Kidney tubule cell (primary cell): ENCODE data around the gene PABPN1L.
"Not testable (repeated sequence)": the region's sequence is repeated elsewhere in the genome, so short reads cannot be mapped to it uniquely, and the experiment has no call there.

ENCODE experiments used
- DNase-seq: peaks from one replicate; pipeline ENCODE4 v3.0.0-alpha.2; 2018; ENCODE audit warnings: low spot score

Gene PABPN1L

GRCh38 chr16:88827727-88828126 is 38.7 kb downstream of the PABPN1L start:
- no peak for DNase-seq

DNA sequence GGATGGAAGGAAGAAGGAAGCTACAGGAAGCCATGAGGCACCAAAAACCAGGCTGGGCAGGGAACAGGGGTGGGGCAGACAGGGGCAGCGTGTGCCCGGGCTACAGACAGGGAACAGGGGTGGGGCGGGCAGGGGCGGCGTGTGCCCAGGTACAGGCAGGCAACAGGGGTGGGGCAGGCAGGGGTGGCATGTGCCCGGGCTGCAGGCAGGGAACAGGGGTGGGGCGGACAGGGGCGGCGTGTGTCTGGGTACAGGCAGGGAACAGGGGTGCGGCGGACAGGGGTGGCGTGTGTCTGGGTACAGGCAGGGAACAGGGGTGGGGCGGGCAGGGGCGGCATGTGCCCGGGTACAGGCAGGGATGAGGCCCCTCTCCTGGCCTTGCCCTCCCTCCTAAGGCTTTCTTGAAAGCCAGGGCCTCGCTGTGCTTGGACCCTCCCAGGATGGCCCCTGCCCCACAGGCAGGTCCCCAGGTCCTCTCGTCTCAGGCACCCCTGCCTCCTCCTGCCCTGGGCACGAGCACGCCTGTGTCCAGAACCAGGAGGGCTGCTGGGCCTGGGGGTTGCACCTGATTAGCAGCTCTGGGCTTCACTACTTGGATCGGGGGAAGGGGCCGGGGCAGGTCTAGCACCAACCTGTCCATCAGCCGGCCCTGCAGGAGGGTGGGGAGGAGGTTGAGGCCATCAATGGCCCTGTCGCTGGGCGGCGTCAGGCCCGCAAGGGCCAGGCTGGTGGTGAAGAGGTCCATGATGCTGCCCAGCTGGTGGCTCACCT is 40.2 kb downstream of the PABPN1L start:
- DNase-seq, result no peak

- no peak for DNase-seq
Measured at GRCh38 chr16:88825146-88825545, 41.3 kb downstream of the PABPN1L start.

DNA sequence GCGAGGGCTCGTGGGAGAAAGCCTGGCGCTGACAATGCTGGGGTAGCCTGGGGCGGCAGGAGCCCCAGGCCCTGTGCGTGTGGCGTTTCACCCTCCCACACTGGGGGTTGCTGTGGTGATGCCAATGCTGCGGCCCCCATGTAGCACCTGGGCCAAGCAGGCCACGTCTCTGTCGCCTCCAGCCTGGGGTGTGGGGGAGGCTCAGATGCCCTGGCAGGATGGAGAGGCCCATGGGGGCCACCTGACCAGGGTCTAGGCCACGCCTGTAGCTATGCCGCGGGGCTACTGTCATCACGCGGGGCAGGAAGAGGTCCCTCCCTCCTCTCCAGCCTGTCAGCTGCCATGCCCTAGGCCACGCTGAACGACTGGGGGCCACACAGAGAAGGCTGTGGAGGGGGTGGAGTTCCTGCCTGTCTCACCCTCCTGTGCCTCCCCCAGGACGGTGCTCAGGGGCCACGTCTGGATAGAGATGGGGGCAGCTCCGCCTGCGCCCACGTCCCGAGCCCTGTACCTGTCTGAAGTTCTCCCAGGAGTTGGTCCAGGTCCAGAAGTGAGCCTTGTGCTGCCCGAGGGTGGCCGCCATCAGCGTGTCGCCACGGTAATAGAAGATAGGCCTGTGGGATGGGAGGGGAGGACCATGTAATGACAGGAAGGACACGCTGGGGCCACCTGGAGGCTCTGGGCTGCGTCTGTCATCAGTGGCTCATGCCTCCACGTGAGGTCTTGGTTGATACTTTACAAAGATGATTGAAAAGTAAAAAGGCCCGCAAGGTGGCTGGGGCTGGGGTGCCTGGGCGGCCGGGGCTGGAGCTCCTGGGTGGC is 42.0 kb downstream of the PABPN1L start:
- no peak for DNase-seq

DNA sequence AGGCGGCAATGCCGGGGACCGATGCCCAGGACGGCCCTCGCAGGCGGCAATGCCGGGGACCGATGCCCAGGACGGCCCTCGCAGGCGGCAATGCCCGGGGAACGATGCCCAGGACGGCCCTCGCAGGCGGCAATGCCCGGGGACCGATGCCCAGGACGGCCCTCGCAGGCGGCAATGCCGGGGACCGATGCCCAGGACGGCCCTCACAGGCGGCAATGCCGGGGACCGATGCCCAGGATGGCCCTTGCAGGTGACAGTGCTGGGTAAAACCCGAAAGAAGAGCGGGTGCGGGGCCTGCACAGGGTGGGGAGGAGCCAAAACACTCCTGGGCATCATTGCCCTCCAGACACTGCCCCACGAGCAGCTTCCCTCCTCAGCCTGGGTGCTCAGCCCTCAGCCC is 42.8 kb downstream of the PABPN1L start:
- not testable (repeated sequence) for DNase-seq

DNA sequence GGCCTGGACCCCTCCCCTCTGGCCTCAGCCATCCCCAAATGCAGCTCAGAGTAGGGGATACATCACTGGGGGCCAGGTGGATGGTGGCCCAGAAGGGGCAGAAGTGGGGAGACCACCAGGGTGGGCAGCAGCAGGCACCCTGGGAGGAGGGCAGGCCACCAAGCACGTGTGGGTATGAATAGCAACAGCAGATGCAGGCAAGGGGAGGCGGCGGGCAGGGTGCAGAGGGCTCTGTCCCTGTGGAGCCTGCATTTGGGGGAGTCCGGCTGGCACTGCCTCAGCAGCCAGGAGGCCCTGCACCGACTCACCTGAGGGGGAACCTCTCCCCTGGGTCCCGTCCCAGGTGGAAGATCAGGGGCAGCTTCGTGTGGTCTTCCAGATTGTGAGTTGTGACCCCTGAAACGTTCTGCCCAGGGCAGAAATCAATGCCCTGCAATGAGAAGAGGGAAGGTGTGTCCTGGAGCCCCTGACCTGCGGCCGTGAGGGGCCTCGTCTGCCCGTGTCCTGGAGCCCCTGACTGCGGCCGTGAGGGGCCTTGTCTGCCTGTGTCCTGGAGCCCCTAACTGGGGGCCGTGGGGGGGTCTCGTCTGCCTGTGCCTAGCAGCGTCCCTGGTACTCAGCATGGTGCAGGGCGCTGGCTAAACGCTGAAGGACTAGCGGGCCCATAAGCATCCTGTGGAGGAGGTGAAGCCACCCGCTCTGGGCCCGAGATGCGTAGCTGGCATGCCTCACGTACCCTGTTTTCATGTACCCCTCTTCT is 44.0 kb downstream of the PABPN1L start:
- no peak for DNase-seq

DNA sequence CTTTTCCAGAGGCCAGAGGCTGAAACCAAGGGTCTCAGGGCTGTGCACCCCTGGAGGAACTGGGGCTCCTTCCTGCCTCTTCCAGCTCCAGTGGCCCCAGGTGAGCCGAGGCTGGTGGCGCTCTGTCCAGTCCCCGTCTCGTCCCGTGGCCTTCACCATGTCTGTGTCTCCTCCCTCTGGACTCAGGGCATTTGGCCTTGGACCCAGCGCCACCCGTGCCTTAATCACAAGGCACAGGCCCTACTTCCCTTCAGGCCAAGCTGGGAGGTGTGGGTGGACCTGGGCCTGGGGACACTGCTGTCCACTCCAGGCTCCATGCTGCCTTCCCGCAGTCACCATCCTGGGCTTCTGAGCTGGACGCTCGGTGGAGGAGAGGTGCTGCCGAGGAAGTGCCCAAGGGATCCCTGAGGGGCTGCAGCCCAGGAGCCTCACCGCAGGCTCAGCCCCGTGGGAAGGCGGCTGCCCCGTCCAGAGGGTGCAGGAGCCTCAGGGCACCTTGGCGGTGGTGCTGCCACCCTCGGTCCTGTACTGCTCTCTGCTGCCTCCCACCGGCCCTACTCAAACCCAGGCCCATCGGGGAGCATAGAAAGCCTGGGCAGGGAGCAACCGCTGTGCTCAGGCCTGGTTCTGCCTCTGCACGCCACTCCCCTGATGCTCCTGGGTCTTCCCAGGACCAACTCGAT is 45.2 kb downstream of the PABPN1L start:
- no peak for DNase-seq

GRCh38 chr16:88820385-88821025 is 46.0 kb downstream of the PABPN1L start:
- DNase-seq, result no peak

GRCh38 chr16:88819126-88819525 is 47.3 kb downstream of the PABPN1L start:
- DNase-seq, result no peak

DNA sequence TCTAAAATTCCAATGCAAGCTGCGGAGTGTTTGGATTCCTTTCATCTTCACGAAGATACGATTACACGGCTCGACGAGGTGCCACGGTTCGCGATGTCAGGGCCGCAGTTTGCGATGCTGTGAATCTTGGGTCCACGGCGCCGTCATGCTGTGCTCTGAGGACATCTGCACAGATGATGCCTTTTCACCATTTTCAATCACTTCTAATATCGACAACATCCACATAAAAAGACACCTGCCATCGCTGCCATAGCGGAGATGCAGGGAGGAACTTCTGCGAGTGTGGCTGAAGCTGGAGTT is 47.9 kb downstream of the PABPN1L start:
- DNase-seq, result no peak

DNA sequence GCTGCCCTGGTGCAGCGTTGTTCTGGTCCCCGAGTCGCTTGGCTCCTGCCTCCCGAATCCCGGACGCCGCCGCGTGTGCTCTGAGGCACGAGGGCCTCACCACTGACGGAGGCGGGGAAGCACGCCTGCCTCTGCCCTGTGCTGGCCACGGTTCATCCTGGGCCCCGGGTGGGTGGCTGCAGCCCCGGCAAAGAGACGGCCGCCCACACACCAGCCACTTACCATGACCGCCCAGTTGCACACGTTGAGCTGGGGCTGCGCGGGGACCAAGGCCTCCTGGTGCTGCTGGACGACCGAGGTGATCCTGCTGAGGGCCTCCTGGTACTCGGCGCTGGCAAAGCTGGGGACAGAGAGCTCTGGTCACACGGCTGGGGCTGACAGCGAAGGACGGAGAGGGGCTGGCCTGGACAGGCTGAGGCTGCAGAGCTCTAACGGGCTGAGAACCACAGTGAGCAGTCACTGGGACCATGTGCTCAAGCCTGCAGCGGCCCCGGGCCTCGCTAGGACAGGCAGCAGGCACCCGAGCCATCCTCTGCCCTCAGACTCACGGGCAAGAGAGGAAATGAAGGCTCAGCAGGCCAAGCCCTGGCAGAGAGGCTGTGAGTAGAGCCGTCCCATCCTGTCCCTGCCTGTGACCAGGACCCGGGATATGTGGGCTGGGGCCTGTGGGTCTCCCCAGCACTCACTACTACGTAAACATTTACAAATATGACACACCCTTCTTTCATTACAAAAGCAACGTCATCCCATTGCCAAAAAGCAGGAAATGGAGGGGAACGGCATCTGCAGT is 48.5 kb downstream of the PABPN1L start:
- DNase-seq, result no peak

DNA sequence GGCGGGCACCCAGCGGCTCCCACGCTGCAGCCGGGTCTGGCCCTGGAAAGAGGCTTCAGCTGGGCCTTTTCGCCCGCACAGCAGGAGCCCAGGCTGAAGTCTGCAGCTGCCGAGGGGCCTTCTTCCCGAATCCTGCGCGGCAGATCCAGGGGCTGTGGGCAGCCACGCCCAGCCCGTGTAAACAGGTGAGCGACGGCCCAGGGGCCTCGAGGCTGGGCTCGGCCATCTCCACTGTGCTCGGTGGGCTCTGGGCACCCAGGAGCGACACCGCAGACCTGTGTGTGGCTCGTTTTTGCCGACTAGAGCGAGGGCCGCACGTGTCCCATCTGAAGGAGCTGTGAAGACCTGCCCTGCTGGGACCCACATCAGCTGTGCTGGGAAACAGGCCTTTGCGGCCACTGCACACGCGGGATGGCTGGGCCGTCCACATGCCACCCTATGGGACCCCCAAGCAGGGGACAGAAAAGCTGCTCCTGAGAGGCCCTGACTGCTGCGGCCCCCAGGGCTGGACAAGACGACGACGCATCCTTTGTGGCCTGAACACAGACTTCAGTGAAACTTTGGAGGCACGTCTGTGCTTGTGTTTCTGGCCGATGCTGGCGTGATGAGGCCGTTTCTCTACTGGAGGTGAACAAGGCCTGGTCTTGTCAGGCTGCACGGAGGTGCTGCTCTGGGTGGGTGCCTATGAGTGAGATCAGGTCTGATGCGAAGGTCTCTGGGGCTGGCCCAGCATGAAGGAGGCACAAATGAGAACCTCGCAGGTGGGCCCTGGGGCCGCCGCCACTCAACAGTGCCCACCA is 49.5 kb downstream of the PABPN1L start:
- no peak for DNase-seq

- peak; percentile 50 for DNase-seq
Measured at GRCh38 chr16:88815901-88816589, 50.4 kb downstream of the PABPN1L start.

- no peak for DNase-seq
Measured at GRCh38 chr16:88815227-88815626, 51.2 kb downstream of the PABPN1L start.

- no peak for DNase-seq
Measured at GRCh38 chr16:88814144-88814502, 52.3 kb downstream of the PABPN1L start.
